Tibial nerve (tissue), 4 donors: ENCODE measurements around the gene SESTD1. TPM values are rescaled to one million over a fixed set of nuclear protein-coding genes. Genes with fewer than 3 reads are reported as not detected.

Source experiments
- DNase-seq, 2 donors: peaks; one replicate each; pipeline ENCODE4 v3.0.0-alpha.2; 2019; ENCODE audit warnings: low spot score in 2 of 2
- H3K27ac ChIP-seq, 4 donors: fragments of 200-600 bp; sonication (generic) in 3 of 4; one replicate each; pipeline ENCODE4 v1.5.1; 2017 to 2019; ENCODE audit warnings: mild to moderate bottlenecking in 1 of 4
- H3K27me3 ChIP-seq, 2 donors: fragments of 200-600 bp; sonication (generic) in 1 of 2; one replicate each; pipeline versions ENCODE4 v1.5.1 to v1.6.0; 2017 to 2019
- H3K36me3 ChIP-seq, 3 donors: fragments of 200-600 bp; sonication (generic); one replicate each; pipeline ENCODE4 v1.5.1; 2018 to 2019
- H3K4me1 ChIP-seq, 4 donors: fragments of 200-600 bp; sonication (generic) in 3 of 4; one replicate each; pipeline ENCODE4 v1.5.1; 2017 to 2019
- H3K4me3 ChIP-seq, 4 donors: fragments of 200-600 bp; sonication (generic) in 3 of 4; one replicate each; pipeline ENCODE4 v1.5.1; 2017 to 2019; ENCODE audit warnings: mild to moderate bottlenecking in 1 of 4, moderate library complexity in 1 of 4
- H3K9me3 ChIP-seq, 4 donors: fragments of 200-600 bp; sonication (generic) in 3 of 4; one replicate each; pipeline ENCODE4 v1.5.1; 2017 to 2019
- EP300 ChIP-seq, 2 donors: sonication (generic); formaldehyde crosslinking; IDR thresholded peaks; one replicate each; pipeline ENCODE4 v1.6.1; 2017; ENCODE audit warnings: antibody characterized with exemption in 2 of 2, mild to moderate bottlenecking in 1 of 2
- POLR2A ChIP-seq, 2 donors: fragments of 450-650 bp; IDR thresholded peaks; one replicate each; pipeline ENCODE4 v1.6.1; 2017; ENCODE audit warnings: antibody characterized with exemption in 2 of 2, mild to moderate bottlenecking in 2 of 2, moderate library complexity in 2 of 2
- WGBS, 2 donors: methylation state at CpG; one replicate each; pipeline ENCODE4 v1.1.5; 2018; 5-methylcytosine and 5-hydroxymethylcytosine counted together
- total RNA-seq, 4 donors: library from RNA; depleted of rRNA; stranded (reverse); fragments of >200 nt; gene quantifications; one replicate each; pipeline ENCODE4 v1.1.0, GENCODE V29; 2016
- TF ChIP-seq, protein P1 (sequence below), 5 experiments: fragments of 200-600 bp in 3 of 5; fragments of 450-650 bp in 2 of 5; sonication (generic) in 3 of 5; IDR thresholded peaks; one replicate each; pipeline ENCODE4 v1.5.1; 2016 to 2019; ENCODE audit warnings: antibody characterized with exemption in 5 of 5, mild to moderate bottlenecking in 3 of 5, moderate library complexity in 2 of 5

SESTD1 gene
- total RNA-seq, 4 donors from 2014 or later, result 62.1 to 82.4 (median 73.1) TPM

DNA sequence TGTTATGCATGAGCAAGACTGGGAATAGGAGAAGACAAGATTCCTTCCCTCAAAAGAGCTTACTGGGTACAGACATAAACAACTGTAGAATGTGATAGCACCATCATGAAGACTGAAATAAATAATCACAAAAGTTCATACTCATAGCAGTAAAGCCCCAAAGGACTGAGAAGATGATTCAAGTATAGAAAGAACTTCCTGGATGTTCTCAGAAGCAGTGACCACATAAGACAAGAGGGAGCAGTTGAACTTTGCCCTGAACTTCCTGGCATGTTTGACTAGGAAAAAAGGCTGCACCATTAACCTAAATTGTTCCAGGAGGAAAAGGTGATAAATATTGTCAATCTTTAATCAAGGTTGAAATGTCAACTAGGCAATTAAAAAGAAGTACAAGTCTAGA lies 156.9 kb downstream of the SESTD1 start:
- Histone ChIP-seq H3K36me3 (peaks cover 0 to 61% (median 7%) of the 10 kb centered on the region in 3 donors), H3K9me3 (no peaks in the 10 kb centered on the region), H3K4me1 (peaks cover 0 to 32% (median 13%) of the 10 kb centered on the region in 4 donors), H3K27ac (peak overlapping the region in 2 of 4 donors; percentile 55 to 60), H3K27me3 (no peaks in the 10 kb centered on the region), H3K4me3 (no peak overlapping the region)
- no peak for DNase-seq
- TF ChIP-seq EP300 (IDR thresholded peaks at IDR 0.05), result no peak
- no peak for TF ChIP-seq POLR2A (IDR thresholded peaks at IDR 0.05)
- TF ChIP-seq, protein P1, sequence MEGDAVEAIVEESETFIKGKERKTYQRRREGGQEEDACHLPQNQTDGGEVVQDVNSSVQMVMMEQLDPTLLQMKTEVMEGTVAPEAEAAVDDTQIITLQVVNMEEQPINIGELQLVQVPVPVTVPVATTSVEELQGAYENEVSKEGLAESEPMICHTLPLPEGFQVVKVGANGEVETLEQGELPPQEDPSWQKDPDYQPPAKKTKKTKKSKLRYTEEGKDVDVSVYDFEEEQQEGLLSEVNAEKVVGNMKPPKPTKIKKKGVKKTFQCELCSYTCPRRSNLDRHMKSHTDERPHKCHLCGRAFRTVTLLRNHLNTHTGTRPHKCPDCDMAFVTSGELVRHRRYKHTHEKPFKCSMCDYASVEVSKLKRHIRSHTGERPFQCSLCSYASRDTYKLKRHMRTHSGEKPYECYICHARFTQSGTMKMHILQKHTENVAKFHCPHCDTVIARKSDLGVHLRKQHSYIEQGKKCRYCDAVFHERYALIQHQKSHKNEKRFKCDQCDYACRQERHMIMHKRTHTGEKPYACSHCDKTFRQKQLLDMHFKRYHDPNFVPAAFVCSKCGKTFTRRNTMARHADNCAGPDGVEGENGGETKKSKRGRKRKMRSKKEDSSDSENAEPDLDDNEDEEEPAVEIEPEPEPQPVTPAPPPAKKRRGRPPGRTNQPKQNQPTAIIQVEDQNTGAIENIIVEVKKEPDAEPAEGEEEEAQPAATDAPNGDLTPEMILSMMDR (IDR thresholded peaks at IDR 0.05), result no peak

DNA sequence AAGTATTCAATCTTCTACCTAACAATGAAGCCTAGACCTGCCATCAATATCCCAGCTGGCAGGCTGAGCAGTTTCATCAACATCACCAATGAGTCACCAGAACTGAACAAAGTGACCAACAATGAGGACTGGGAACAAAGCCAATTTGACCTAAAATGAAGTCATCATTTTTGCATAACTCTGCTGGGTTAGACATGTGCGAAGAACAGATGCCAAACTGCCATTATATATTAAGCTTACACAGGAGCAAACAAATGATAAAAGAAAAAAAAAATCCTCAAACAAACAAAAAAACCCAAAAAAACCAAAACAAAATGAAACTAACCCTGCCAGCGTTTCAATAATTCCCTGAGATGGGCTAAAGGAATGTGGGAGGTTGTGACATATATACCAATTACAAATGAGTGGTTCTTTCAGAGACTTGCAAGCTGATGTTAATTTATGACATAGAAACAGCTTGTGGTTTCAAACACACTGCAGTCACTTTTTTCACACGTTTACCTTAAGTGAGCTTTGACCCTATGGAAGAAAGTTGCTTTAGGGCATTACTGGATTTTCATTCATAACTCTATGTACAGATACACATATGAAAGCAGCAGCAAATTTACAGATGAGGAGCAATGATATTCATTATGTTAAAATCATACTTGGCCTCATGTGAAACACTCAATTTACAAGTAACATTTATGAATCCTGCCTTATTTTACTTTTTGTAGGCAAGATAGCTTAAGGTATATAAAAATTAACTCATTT lies 157.8 kb downstream of the SESTD1 start:
- Histone ChIP-seq H3K4me1 (peaks cover 0 to 32% (median 13%) of the 10 kb centered on the region in 4 donors), H3K36me3 (peaks cover 0 to 55% (median 0%) of the 10 kb centered on the region in 3 donors), H3K27me3 (no peaks in the 10 kb centered on the region), H3K4me3 (no peak overlapping the region), H3K9me3 (no peaks in the 10 kb centered on the region), H3K27ac (peak overlapping the region in 3 of 4 donors; percentile 20 to 60 (median 55))
- 26 to 28% methylated on average over 3 of the region's 3 CpGs for WGBS, 2 donors
- TF ChIP-seq EP300 (IDR thresholded peaks at IDR 0.05), result peak in 1 of 2 donors; percentile 87
- no peak for TF ChIP-seq POLR2A (IDR thresholded peaks at IDR 0.05)
- DNase-seq, result peak in 1 of 2 donors; percentile 61

DNA sequence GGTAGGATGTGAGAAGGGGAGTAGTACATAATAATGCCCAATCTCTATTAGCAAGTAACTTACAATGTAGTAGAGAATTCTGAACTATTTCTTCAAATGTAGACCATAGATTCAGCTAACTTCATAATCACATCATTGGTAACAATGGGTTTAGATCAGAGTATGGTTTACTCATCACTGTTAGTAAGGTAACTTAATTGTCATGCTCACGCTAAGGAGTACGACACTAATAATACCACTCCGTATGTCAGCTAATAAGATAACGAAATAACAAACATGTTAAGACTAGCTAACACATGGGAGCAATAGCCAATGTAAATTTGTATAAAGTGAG lies 158.3 kb downstream of the SESTD1 start:
- WGBS, 2 donors, result 48 to 70% methylated on average over 4 of the region's 4 CpGs
- H3K4me3 ChIP-seq, result no peak overlapping the region
- H3K27ac ChIP-seq, result peak overlapping the region; percentile 20 to 60 (median 54)

DNA sequence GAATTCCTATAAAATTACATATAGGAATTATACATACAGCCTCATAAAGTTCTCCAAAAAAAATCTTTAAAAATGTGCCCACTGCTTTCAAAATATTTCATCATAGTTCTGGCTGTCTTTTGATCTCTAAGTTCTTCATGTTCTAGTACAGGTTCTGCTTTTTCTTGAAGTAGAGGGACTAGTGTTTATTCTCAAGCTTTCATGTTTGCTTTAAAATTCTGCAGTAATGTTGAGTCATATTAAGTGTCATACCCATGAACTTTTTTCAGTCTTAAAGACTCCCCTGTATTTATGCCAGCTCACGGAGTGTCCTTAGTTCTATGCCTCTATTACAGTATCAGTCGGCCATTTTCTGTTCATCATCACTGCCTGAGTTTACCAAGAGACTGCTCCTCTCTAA lies 159.9 kb downstream of the SESTD1 start:
- Histone ChIP-seq H3K27ac (peak overlapping the region in 3 of 4 donors; percentile 21 to 75 (median 60)), H3K4me1 (peaks cover 0 to 32% (median 13%) of the 10 kb centered on the region in 4 donors), H3K27me3 (no peaks in the 10 kb centered on the region), H3K9me3 (no peaks in the 10 kb centered on the region), H3K36me3 (peaks cover 0 to 41% (median 0%) of the 10 kb centered on the region in 3 donors), H3K4me3 (no peak overlapping the region)
- TF ChIP-seq, protein P1 (IDR thresholded peaks at IDR 0.05), result no peak
- TF ChIP-seq EP300 (IDR thresholded peaks at IDR 0.05), result peak; percentile 54 to 60
- DNase-seq, result no peak
- 86 to 89% methylated on average over 2 of the region's 2 CpGs for WGBS, 2 donors

More for the DNA sequence above, 158.3 kb downstream of the SESTD1 start:
- Histone ChIP-seq H3K36me3 (peaks cover 0 to 49% (median 0%) of the 10 kb centered on the region in 3 donors), H3K4me1 (peaks cover 0 to 32% (median 13%) of the 10 kb centered on the region in 4 donors), H3K27me3 (no peaks in the 10 kb centered on the region), H3K9me3 (no peaks in the 10 kb centered on the region)
- no peak for DNase-seq
- TF ChIP-seq EP300 (IDR thresholded peaks at IDR 0.05), result no peak
- TF ChIP-seq POLR2A (IDR thresholded peaks at IDR 0.05), result no peak
- TF ChIP-seq, protein P1 (IDR thresholded peaks at IDR 0.05), result no peak

DNA sequence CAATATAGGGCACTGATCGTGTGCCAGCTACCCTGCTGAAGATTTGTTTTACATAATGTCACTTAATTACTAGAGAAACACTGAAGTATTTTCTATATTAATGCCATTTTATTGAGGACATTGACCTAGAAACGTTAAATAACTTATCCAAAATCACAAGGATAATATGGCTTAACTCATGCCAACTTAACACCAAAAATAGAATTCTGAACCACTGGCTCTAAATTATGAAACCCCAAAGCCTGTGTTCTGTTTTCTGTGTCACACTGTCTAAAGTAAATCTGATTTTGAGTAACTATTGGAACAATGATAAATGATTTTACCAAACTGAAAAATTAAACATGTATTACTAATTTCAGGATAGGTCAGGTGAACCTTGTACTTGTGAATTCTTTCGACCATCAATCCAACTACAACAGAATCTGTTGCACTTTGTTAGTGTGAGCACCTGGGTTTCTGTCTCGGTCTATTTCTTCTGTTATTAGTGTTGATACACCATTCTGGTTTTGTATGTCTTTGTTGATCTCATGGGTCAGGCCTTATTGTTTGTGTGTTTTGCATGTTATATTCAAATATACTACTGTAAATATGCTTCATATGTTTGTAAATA lies 166.4 kb downstream of the SESTD1 start:
- TF ChIP-seq, protein P1 (IDR thresholded peaks at IDR 0.05), result no peak
- TF ChIP-seq POLR2A (IDR thresholded peaks at IDR 0.05) (no peak), EP300 (IDR thresholded peaks at IDR 0.05) (no peak)
- no peak overlapping the region for H3K27ac ChIP-seq
- H3K4me3 ChIP-seq, result no peak overlapping the region
- DNase-seq, result no peak
- peaks cover 0 to 7% (median 0%) of the 10 kb centered on the region in 3 donors for H3K36me3 ChIP-seq
- H3K4me1 ChIP-seq, result no peaks in the 10 kb centered on the region
- H3K9me3 ChIP-seq, result peaks cover 0 to 1% (median 0%) of the 10 kb centered on the region in 4 donors
- 84 to 87% methylated on average over 4 of the region's 4 CpGs for WGBS, 2 donors
- H3K27me3 ChIP-seq, result no peaks in the 10 kb centered on the region
